GM19238 (cell line): ENCODE results near the gene NOL3.

Experiments used
- DNase-seq: peaks from one replicate; pipeline ENCODE4 v3.0.0; 2011; ENCODE audit warnings: low spot score; ENCODE audit not compliant: insufficient read length

NOL3 gene

GRCh38 chr16:67169642-67170167 is 633 bp upstream of the NOL3 start:
- DNase-seq, result no peak

- no peak for DNase-seq
These were observed 761 bp downstream of the NOL3 start for GRCh38 chr16:67170949-67171649.

DNA sequence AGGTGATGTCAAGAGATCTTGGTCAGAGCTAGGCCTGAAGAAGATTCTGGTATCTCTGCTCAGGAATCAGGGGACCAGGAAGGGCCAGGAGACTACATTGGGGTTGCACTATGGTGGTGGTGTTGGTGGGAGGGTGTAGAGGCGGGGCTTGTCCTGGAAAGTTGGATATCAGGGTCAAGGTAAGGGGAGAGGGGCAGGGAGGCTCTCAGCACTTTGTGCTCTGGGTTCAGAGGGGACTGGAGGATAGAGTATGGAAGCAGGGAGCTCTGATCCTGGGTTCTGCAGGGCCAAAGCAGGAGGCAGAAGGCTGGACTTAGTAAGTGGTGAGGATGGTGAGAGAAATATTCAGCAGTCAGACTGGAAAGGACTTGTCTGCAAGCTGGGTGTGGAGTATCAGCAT is 3.0 kb downstream of the NOL3 start:
- no peak for DNase-seq

GRCh38 chr16:67173808-67174705 is 3.7 kb downstream of the NOL3 start:
- DNase-seq, result peak; percentile 76

DNA sequence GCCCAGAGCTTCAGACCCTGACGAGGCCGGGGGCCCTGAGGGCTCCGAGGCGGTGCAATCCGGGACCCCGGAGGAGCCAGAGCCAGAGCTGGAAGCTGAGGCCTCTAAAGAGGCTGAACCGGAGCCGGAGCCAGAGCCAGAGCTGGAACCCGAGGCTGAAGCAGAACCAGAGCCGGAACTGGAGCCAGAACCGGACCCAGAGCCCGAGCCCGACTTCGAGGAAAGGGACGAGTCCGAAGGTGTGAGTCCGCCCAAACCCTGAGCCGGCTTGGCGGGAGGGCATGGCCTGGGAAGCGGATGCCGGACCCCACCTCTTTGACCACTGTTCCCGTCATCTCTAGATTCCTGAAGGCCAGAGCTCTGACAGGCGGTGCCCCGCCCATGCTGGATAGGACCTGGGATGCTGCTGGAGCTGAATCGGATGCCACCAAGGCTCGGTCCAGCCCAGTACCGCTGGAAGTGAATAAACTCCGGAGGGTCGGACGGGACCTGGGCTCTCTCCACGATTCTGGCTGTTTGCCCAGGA is 4.4 kb downstream of the NOL3 start:
- no peak for DNase-seq

GRCh38 chr16:67176662-67177061 is 6.3 kb downstream of the NOL3 start:
- no peak for DNase-seq

DNA sequence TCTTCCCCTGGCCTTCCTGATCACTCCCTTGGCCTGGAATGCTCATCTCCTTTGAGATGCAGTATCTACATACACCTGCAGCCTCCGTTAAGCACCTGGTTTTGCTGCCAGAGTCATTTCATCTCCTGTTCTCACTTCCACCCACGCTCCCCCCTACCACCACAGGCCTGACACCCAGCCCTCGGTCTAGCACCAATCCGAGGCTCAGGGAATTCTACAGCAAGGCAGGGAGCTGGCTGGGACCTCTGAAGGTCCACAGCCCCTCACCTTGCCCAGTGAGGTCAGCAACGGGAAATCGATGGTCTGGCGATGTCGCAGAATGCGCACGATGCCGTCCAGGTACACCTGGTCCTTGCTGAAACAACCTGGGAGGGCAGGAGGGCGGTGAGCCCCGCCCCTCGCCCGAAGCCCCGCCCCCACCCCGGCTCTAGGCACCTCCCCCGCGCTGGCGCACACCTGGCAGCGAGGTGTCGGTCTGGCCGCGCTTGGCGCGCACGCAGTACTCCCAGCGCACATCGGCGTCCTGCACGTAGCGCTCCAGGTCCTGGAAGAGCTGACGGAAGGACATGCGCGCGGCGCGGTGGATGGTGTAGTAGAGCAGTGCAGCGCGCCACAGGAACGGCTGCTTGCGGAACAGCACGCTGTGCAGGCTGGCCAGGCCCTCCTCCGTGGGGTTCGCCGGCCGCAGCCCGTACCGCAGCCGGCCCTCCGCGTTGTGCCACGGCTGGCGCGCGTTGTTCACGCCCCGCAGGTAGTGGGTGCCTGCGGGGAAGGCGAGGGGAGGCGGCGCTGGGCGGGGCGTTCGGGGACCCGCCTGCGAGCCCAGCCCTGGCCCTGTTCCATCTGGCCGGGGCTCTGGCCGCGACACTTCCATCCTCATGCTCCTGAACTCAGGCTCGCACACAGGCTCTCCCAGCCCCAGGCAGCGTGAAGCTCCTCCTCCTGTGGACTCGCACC is 7.7 kb downstream of the NOL3 start:
- DNase-seq, result peak; percentile 60

DNA sequence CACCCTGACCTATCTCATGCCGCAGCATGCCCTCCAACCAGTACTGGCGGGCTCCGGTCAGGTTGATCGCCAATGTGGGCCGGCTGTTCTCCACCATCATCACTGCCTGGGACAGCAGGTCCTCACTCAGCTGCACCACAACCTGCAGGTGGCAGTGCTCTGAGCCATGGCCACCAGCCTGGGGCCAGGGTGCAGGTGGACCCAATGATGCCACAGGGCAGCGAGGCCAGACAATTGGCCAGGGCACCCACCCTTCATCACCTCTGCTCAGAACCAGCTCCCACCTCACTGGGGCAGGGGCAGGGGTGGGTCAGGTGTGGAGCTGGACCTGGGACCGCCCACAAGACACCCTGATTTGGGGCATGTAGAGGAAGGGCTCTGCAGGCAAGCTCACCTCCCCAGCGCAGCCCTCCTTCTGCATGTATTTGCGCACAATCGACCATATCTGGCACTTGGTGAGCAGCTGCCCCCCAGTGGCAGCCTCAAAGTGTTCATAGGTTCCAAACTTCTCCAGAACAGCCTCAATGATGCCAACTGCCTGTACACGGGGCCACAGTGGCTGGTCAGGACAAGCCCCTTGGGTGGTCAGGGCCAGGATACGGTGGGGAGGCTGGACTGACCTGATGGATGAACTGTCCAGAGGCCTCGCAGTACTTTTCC is 9.2 kb downstream of the NOL3 start:
- DNase-seq, result no peak

- no peak for DNase-seq
These were observed 9.8 kb downstream of the NOL3 start for GRCh38 chr16:67180166-67180565.

- DNase-seq, result no peak
These were observed 11.0 kb downstream of the NOL3 start for GRCh38 chr16:67181346-67181745.

- no peak for DNase-seq
These were observed 11.9 kb downstream of the NOL3 start for GRCh38 chr16:67182288-67182687.

DNA sequence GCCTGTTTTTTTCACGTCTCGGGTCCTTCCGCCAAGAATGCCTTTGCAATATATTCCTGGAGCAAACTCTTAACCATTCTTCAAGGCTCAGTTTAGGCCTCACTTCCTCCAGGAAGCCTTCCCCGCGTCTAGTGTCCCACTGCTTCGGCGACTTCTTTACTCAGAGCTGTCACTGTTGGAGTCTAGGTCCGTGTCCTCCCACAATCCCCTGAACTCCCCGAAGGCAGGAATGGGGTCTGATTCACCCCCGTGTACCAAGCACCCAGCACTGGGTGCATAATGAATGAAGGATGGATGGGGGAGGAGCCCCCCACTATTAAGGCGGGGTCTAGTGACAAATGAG is 12.9 kb downstream of the NOL3 start:
- no peak for DNase-seq

- DNase-seq, result peak; percentile 100
These were observed 13.5 kb downstream of the NOL3 start, which contains the start of gene MATCAP1 for GRCh38 chr16:67183627-67184452. TSS of gene MATCAP1 (minus strand) at chr16:67183963. CDS start at chr16:67180610, 3,353 bp downstream.

DNA sequence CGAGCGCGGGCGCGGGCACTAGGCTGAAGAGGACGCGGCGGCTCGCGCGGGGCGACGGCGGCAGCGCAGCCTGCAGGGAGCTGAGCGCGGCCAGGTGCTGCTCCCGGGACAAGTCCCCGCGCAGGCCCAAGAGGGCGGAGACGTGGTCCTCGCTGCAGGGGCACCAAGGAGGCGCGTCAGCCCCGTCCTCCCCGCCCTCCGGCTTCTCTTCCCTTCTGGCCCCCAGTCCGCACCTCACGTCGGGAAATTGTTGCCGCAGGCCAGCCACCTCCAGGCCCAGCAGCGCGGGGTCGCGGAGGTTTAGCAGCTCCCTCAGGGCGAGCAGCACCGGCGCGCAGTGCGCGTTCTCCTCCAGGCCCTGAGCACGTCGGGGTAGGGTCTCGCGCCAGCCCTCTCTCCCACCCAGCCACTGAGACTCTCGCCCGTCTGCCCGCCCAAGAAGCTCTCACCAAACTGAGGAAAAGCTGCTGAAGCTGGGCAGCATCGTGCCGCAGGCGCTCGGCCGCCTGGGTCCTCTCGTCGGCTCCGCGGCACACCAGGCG is 14.2 kb downstream of the NOL3 start:
- DNase-seq, result no peak

GRCh38 chr16:67184995-67185650 is 14.8 kb downstream of the NOL3 start:
- peak; percentile 76 for DNase-seq

GRCh38 chr16:67185651-67186134 is 15.4 kb downstream of the NOL3 start:
- no peak for DNase-seq

DNA sequence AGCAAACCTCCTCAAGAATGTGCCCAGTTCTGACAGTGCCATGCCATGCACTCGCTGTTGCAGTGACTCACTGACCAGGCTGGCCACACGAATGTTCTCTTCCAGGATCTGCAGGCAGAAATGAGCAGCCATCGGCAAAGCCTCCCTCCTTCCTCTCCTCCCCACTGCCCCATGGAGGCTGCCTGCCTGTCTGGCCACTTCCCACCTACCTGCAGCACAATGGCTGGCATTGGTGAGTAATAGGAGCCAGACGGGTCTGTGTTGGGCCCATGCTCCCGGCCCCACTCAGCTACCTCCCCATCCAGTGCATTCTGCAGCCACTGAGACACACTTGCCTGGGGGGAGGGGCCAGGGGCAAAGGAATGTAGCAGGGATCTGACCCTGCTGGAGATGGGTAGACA is 16.2 kb downstream of the NOL3 start:
- DNase-seq, result no peak

GRCh38 chr16:67187175-67187890 is 17.0 kb downstream of the NOL3 start:
- no peak for DNase-seq
